GM12873 (cell line): ENCODE measurements around the gene AKAP13.

Experiments used
- TF ChIP-seq, protein P1 (sequence below): IDR thresholded peaks from 2 replicates; pipeline ENCODE4 v1.5.1; 2012; ENCODE audit warnings: low read depth, mild to moderate bottlenecking, moderate library complexity, low read length, control low read depth; ENCODE audit not compliant: insufficient read depth; ENCODE audit errors: missing control alignments

AKAP13 gene

GRCh38 chr15:85496551-85497171, 116.3 kb downstream of the AKAP13 start:
- TF ChIP-seq, protein P1, sequence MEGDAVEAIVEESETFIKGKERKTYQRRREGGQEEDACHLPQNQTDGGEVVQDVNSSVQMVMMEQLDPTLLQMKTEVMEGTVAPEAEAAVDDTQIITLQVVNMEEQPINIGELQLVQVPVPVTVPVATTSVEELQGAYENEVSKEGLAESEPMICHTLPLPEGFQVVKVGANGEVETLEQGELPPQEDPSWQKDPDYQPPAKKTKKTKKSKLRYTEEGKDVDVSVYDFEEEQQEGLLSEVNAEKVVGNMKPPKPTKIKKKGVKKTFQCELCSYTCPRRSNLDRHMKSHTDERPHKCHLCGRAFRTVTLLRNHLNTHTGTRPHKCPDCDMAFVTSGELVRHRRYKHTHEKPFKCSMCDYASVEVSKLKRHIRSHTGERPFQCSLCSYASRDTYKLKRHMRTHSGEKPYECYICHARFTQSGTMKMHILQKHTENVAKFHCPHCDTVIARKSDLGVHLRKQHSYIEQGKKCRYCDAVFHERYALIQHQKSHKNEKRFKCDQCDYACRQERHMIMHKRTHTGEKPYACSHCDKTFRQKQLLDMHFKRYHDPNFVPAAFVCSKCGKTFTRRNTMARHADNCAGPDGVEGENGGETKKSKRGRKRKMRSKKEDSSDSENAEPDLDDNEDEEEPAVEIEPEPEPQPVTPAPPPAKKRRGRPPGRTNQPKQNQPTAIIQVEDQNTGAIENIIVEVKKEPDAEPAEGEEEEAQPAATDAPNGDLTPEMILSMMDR, result no peak

- TF ChIP-seq, protein P1, result no peak
Observed at GRCh38 chr15:85497172-85497569, 116.8 kb downstream of the AKAP13 start.

DNA sequence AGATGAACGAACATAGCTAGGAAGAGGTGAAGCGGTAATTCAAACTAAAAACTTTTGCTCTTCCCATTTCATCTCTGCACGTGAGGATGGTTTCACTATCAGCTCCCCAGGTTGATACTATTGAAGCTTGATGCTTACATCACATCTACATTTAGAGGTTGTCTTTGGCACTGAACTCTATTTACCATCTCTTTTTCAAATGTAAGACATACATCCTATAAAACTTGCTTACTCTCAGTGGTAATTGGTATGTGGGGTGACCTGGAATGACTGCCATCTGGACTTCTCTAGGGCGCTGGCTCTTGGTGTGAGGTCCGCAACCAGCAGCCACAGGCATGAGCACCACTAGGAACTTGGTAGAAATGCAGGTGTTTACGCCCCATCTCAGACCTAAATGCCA, 118.1 kb downstream of the AKAP13 start:
- TF ChIP-seq, protein P1, result no peak

- TF ChIP-seq, protein P1, result no peak
Observed at GRCh38 chr15:85499371-85499887, 119.0 kb downstream of the AKAP13 start.

DNA sequence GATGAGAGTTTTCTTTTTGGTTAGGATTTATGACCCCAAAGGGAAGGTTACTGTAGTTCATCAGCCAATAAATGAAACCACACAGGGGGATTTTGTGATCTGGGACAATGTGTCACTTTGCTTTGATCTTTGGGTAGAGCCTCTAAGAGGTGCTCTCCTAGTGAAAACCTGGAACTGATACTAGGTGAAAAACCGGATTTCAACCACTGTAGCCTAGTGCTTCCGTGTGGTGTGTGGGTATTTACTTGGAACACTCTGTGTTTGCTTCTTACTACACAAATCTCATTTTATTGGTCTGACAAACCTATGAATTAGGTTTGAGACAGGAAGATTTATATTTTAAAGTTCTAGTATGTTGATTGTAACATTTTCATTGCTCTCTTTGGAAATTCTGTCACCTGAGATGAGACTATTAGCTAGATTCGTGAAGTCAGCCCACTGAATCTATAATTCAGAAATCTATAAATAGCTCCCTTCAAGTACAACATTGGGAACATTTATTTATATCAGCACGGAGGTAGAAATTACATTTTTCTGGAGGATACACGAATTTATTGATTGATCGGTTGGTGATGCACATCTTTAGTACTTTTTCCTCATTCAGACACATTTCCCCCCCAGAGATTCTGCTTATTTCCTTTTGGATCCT, 119.8 kb downstream of the AKAP13 start:
- TF ChIP-seq, protein P1, result no peak

- TF ChIP-seq, protein P1, result no peak
Observed at GRCh38 chr15:85500729-85501128, 120.3 kb downstream of the AKAP13 start.

DNA sequence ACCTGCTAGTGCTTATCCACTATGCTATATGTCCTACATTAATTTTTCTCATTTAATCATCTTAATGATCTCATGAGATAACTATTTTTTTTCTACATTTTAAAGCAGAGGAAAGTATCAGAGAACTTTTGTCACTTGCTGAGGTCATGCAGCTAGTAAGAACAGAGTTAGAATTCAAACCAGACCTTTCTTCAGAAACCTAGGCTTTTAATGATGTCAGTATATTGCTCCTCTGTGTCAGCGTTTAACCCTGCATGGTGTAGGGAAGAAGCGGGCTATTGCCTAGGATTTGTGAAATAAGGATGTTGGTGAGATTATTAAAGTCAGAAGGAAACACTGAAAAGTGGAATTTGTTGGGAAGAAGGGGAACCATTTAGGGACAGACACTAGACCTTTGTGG, 121.2 kb downstream of the AKAP13 start:
- TF ChIP-seq, protein P1, result no peak
